ENCODE measurements around the gene SRSF2. TPM values are rescaled to one million over a fixed set of nuclear protein-coding genes. Genes with fewer than 3 reads are reported as not detected.
"Not testable (repeated sequence)": the region's sequence is repeated elsewhere in the genome, so short reads cannot be mapped to it uniquely, and the experiment has no call there.

The SRSF2 gene
- polyA plus RNA-seq, 2 of the 4 experiments (the other 2 are of a cell fraction), result 338 to 412 TPM

GRCh38 chr17:76752006-76752405, 14.9 kb upstream of the SRSF2 start:
- Histone ChIP-seq H3K9me3 (no peaks in the 10 kb centered on the region), H3K4me1 (no peaks in the 10 kb centered on the region), H3K4me2 (no peak overlapping the region), H3K27ac (no peak overlapping the region), H3K4me3 (no peak overlapping the region)
- ChIA-PET CTCF (interaction anchor here (0.7 to 1.7 kb wide), 2 partner anchors 9 to 220 kb away, joined by 3 read pairs; no protein-coding TSS in a partner anchor), POLR2A (no interaction called here)
- DNase-seq (ENCODE audit: low read depth in 1 of 2, low spot score in 1 of 2) (no peak), FAIRE-seq (no peak), ATAC-seq (no peak)
- 90% methylated on average over 4 of the region's 4 CpGs for WGBS (ENCODE audit: missing lambda C conversion rate)
- TF ChIP-seq, protein P1, sequence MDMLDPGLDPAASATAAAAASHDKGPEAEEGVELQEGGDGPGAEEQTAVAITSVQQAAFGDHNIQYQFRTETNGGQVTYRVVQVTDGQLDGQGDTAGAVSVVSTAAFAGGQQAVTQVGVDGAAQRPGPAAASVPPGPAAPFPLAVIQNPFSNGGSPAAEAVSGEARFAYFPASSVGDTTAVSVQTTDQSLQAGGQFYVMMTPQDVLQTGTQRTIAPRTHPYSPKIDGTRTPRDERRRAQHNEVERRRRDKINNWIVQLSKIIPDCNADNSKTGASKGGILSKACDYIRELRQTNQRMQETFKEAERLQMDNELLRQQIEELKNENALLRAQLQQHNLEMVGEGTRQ (IDR thresholded peaks at IDR 0.05), result no peak
- TF ChIP-seq ZNF302 (CRISPR knock-in tag; IDR thresholded peaks at IDR 0.05), result no peak
- no peak for TF ChIP-seq ZSCAN20 (CRISPR knock-in tag; IDR thresholded peaks at IDR 0.05)
- no peak for TF ChIP-seq CBX2 (IDR thresholded peaks at IDR 0.05; ENCODE audit: borderline replicate concordance, low read depth)
- no peak for TF ChIP-seq HOXA7 (CRISPR knock-in tag; IDR thresholded peaks at IDR 0.05)

GRCh38 chr17:76751416-76751993, 14.4 kb upstream of the SRSF2 start:
- no peak overlapping the region for H3K4me2 ChIP-seq
- POLR2A ChIA-PET, result no interaction called here
- DNase-seq (ENCODE audit: low read depth in 1 of 2, low spot score in 1 of 2) (no peak), FAIRE-seq (no peak), ATAC-seq (no peak)
- no peak for TF ChIP-seq ZNF302 (CRISPR knock-in tag; IDR thresholded peaks at IDR 0.05)
- peak; percentile 63 for TF ChIP-seq MAFK (IDR thresholded peaks at IDR 0.05; ENCODE audit: partially characterized antibody)
- H3K9me3 ChIP-seq, result no peaks in the 10 kb centered on the region
- no peaks in the 10 kb centered on the region for H3K4me1 ChIP-seq
- no peak overlapping the region for H3K27ac ChIP-seq
- WGBS (ENCODE audit: missing lambda C conversion rate), result 91% methylated on average over 3 of the region's 3 CpGs
- CTCF ChIA-PET, result interaction anchor here (0.7 to 1.5 kb wide), 2 partner anchors 12 to 220 kb away, joined by 3 to 6 read pairs; no protein-coding TSS in a partner anchor
- H3K4me3 ChIP-seq, result no peak overlapping the region

- ATAC-seq, result no peak
- POLR2A ChIA-PET, result no interaction called here
- TF ChIP-seq, protein P1 (IDR thresholded peaks at IDR 0.05), result no peak
- CTCF ChIA-PET, result interaction anchor here (0.6 to 1.7 kb wide), 7 partner anchors 10 to 319 kb away, joined by 3 to 6 read pairs (median 4); partner anchors contain the start of genes METTL23 and MGAT5B
- H3K4me3 ChIP-seq, result no peak overlapping the region
- H3K9me3 ChIP-seq, result no peaks in the 10 kb centered on the region
- H3K4me1 ChIP-seq, result no peaks in the 10 kb centered on the region
- no peak for DNase-seq (ENCODE audit: low read depth in 1 of 2, low spot score in 1 of 2)
- H3K4me2 ChIP-seq, result no peak overlapping the region
- 98% methylated on average over 1 of the region's 1 CpG for WGBS (ENCODE audit: missing lambda C conversion rate)
- FAIRE-seq, result no peak
- no peak overlapping the region for H3K27ac ChIP-seq
These were observed 11.5 kb upstream of the SRSF2 start for GRCh38 chr17:76748657-76749056.

DNA sequence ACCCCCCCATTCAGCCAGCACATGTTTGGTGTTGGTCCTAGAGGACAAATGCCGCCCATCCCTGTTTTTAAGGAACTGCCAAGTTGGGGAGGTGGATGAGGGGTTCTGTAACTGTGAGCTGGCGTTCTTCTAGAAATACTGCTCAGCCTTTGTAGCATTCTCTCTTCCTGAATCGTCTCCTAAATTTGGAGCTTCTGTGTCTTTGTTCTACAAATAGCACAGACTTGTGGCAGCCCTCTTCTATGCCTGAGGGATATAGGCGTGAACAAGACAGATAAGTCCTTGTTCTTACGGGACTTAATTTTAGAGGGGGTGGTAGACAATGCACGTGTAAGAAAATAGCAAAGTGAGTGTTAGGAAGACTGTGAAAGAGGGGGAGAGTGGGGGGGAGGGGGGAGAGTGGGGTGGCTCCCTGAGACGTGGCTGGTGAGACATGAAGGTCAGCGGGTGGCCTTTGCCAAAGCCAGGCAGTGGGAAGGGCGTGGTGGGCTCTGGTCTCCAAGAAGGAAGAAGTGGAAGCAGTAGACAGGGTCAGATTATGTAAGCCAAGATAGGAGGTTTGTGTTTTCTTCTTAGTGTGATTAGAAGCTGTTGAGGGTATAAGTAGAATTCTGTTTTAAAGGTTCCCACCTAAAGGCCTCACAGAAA, 10.7 kb upstream of the SRSF2 start:
- no peaks in the 10 kb centered on the region for H3K4me1 ChIP-seq
- ATAC-seq (no peak), FAIRE-seq (no peak), DNase-seq (ENCODE audit: low read depth in 1 of 2, low spot score in 1 of 2) (no peak)
- POLR2A ChIA-PET, result no interaction called here
- no peak for TF ChIP-seq HMGXB4 (CRISPR knock-in tag; IDR thresholded peaks at IDR 0.05; ENCODE audit: borderline replicate concordance)
- no peaks in the 10 kb centered on the region for H3K9me3 ChIP-seq
- CTCF ChIA-PET, result interaction anchor here (1.5 to 1.7 kb wide), 4 partner anchors 11 to 319 kb away, joined by 4 to 6 read pairs (median 4); partner anchors contain the start of genes METTL23 and MGAT5B
- WGBS (ENCODE audit: missing lambda C conversion rate), result 87% methylated on average over 9 of the region's 9 CpGs
- no peak overlapping the region for H3K4me3 ChIP-seq
- no peak overlapping the region for H3K27ac ChIP-seq
- H3K4me2 ChIP-seq, result no peak overlapping the region

DNA sequence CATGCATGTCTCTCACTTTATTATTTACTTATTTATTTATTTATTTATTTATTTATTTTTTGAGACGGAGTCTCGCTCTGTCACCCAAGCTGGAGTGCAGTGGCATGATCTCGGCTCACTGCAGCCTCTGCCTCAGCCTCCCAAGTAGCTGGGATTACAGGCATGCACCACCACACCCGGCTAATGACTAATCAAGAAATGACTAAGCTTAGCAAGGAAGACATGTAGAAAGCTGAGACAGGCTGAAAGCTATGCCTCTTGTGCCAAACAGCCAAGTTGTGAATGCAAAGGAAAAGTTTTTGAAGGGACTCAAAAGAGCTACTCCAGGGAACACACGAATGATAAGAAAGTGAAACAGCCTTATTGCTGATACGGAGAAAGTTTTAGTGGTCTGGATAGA, 8.7 kb upstream of the SRSF2 start:
- ATAC-seq, result not testable (repeated sequence)
- POLR2A ChIA-PET, result interaction anchor here (1.3 kb wide), 1 partner anchor 8 kb away, joined by 4 read pairs; the partner anchor contains the start of genes MFSD11 and SRSF2

More for the DNA sequence above, 8.7 kb upstream of the SRSF2 start:
- CTCF ChIA-PET, result interaction anchor here (0.6 to 1.2 kb wide), 3 partner anchors 12 to 475 kb away, joined by 3 to 4 read pairs (median 3); no protein-coding TSS in a partner anchor
- not testable (repeated sequence) for H3K4me2 ChIP-seq; FAIRE-seq; H3K9me3 ChIP-seq; DNase-seq (ENCODE audit: low read depth in 1 of 2, low spot score in 1 of 2); H3K4me3 ChIP-seq; H3K27ac ChIP-seq; H3K4me1 ChIP-seq
- TF ChIP-seq MAFK (IDR thresholded peaks at IDR 0.05; ENCODE audit: partially characterized antibody) (peak; percentile 40), ZC3H11A (IDR thresholded peaks at IDR 0.05) (peak; percentile 40; the same call in 1 of the 2 replicates)
- WGBS (ENCODE audit: missing lambda C conversion rate), result 92% methylated on average over 6 of the region's 6 CpGs
